Measurements from ENCODE around the gene KLF16. TPM values are rescaled to one million over a fixed set of nuclear protein-coding genes. Genes with fewer than 3 reads are reported as not detected.
A peak's percentile ranks its signal among the peaks of the same experiment; 100 is the strongest.

KLF16 gene
- total and polyA plus RNA-seq, 11 donors: 2.9 to 19.7 (median 9.2) TPM

- Histone ChIP-seq H3K4me3 (peak overlapping the region in 11 of 12 donors; percentile 70 to 100 (median 96)), H3K27ac (peak overlapping the region in 3 of 12 donors; percentile 97 to 100 (median 100))
- 68 to 76% (median 73%) methylated on average over 24 to 29 of the region's 29 CpGs for WGBS, 4 donors
Measured at GRCh38 chr19:1846517-1847204, 16.7 kb downstream of the KLF16 start.

GRCh38 chr19:1845642-1846041, 17.7 kb downstream of the KLF16 start:
- no peaks in the 10 kb centered on the region for H3K27me3 ChIP-seq
- no peak for DNase-seq
- peaks cover 14 to 72% (median 60%) of the 10 kb centered on the region in 12 donors for H3K4me1 ChIP-seq
- H3K4me3 ChIP-seq: no peak overlapping the region
- peaks cover 0 to 11% (median 0%) of the 10 kb centered on the region in 9 donors for H3K36me3 ChIP-seq
- ATAC-seq: no peak
- intact Hi-C loops (cut with DNase I): no loop called here
- H3K27ac ChIP-seq: no peak overlapping the region
- no peaks in the 10 kb centered on the region for H3K9me3 ChIP-seq
- WGBS, 4 donors: 78 to 87% (median 82%) methylated on average over 9 to 11 of the region's 11 CpGs
- TF ChIP-seq CTCF (IDR thresholded peaks at IDR 0.05) (no peak), POLR2A (IDR thresholded peaks at IDR 0.05) (no peak)

More at GRCh38 chr19:1846517-1847204, 16.7 kb downstream of the KLF16 start:
- ATAC-seq: no peak
- peaks cover 0 to 1% (median 0%) of the 10 kb centered on the region in 9 donors for H3K27me3 ChIP-seq
- TF ChIP-seq POLR2A (IDR thresholded peaks at IDR 0.05) (no peak), CTCF (IDR thresholded peaks at IDR 0.05) (no peak)
- peaks cover 14 to 63% (median 55%) of the 10 kb centered on the region in 12 donors for H3K4me1 ChIP-seq
- intact Hi-C loops (cut with DNase I): no loop called here
- H3K9me3 ChIP-seq: no peaks in the 10 kb centered on the region
- no peak for DNase-seq
- H3K36me3 ChIP-seq: peaks cover 0 to 11% (median 0%) of the 10 kb centered on the region in 9 donors

GRCh38 chr19:1845125-1845515, 18.3 kb downstream of the KLF16 start:
- H3K4me3 ChIP-seq: no peak overlapping the region
- TF ChIP-seq CTCF (IDR thresholded peaks at IDR 0.05): no peak
- no peak for TF ChIP-seq POLR2A (IDR thresholded peaks at IDR 0.05)
- ATAC-seq: no peak
- peaks cover 0 to 11% (median 0%) of the 10 kb centered on the region in 9 donors for H3K36me3 ChIP-seq
- intact Hi-C loops (cut with DNase I): no loop called here
- 80 to 87% (median 83%) methylated on average over 14 to 16 of the region's 16 CpGs for WGBS, 4 donors
- H3K4me1 ChIP-seq: peaks cover 14 to 76% (median 65%) of the 10 kb centered on the region in 12 donors
- H3K27me3 ChIP-seq: no peaks in the 10 kb centered on the region
- H3K27ac ChIP-seq: no peak overlapping the region
- no peak for DNase-seq
- no peaks in the 10 kb centered on the region for H3K9me3 ChIP-seq

GRCh38 chr19:1844513-1845124, 18.8 kb downstream of the KLF16 start:
- WGBS, 4 donors: 58 to 77% (median 70%) methylated on average over 15 to 19 of the region's 19 CpGs
- TF ChIP-seq POLR2A (IDR thresholded peaks at IDR 0.05) (no peak), CTCF (IDR thresholded peaks at IDR 0.05) (no peak)
- H3K27ac ChIP-seq: no peak overlapping the region
- intact Hi-C loops (cut with DNase I): no loop called here
- DNase-seq (no peak), ATAC-seq (no peak)
- no peak overlapping the region for H3K4me3 ChIP-seq
- no peaks in the 10 kb centered on the region for H3K9me3 ChIP-seq
- H3K4me1 ChIP-seq: peaks cover 14 to 81% (median 69%) of the 10 kb centered on the region in 12 donors
- H3K36me3 ChIP-seq: peaks cover 0 to 12% (median 0%) of the 10 kb centered on the region in 9 donors
- H3K27me3 ChIP-seq: no peaks in the 10 kb centered on the region
